Panc1 (cell line): ENCODE results near the gene MAP3K20. TPM values are rescaled to one million over a fixed set of nuclear protein-coding genes. Genes with fewer than 3 reads are reported as not detected.
A peak's percentile ranks its signal among the peaks of the same experiment; 100 is the strongest.

Experiments used
- ATAC-seq: fragments of 200-7000 bp; cut with Tn5 transposase; 2 replicates; pipeline ENCODE4 v1.9.1; 2020; ENCODE audit warnings: mild to moderate bottlenecking, moderate library complexity
- BruUV-seq: library from RNA; stranded (reverse); fragments of 400-500 nt; replicated peaks from 2 replicates; lab custom pipeline; 2021; lab: Mats Ljungman, UMichigan
- CTCF ChIA-PET: fragments of 300-600 bp; sonication (Branson Sonifier 250); formaldehyde crosslinking; loops from one replicate; lab custom pipeline; 2022; ENCODE audit warnings: antibody characterized with exemption; lab: Charles Lee
- POLR2A ChIA-PET: fragments of 300-600 bp; sonication (Branson Sonifier 250); formaldehyde crosslinking; loops from one replicate; lab custom pipeline; 2022; ENCODE audit warnings: antibody characterized with exemption; lab: Charles Lee
- DNase-seq: peaks from one replicate; pipeline ENCODE4 v3.0.0-alpha.2; 2010; ENCODE audit warnings: low read depth, low spot score
- H3K27ac ChIP-seq: 2 replicates; pipeline ENCODE4 v1.5.1; 2011; ENCODE audit warnings: mild to moderate bottlenecking, low read length, inconsistent platforms
- H3K27me3 ChIP-seq: fragments of 200-500 bp; sonication (Bioruptor generic); 2 replicates; pipeline ENCODE4 v1.6.0; 2014; ENCODE audit warnings: low read length, inconsistent platforms; ENCODE audit not compliant: control insufficient read depth, insufficient read depth
- H3K36me3 ChIP-seq: fragments of 200-500 bp; sonication (Bioruptor generic); 2 replicates; pipeline ENCODE4 v1.5.1; 2014; ENCODE audit warnings: inconsistent platforms, mild to moderate bottlenecking, low read length, moderate library complexity; ENCODE audit not compliant: control insufficient read depth, insufficient read depth
- H3K4me1 ChIP-seq: 2 replicates; pipeline ENCODE4 v1.5.1; 2011; ENCODE audit warnings: inconsistent platforms, mild to moderate bottlenecking, low read length, moderate library complexity; ENCODE audit not compliant: control insufficient read depth, insufficient read depth
- H3K4me3 ChIP-seq, 2 experiments: 2 replicates each; pipeline ENCODE4 v1.5.1; 2011 to 2012; ENCODE audit warnings: low read depth in 2 of 2, low read length in 2 of 2, mild to moderate bottlenecking in 2 of 2, inconsistent platforms in 1 of 2, moderate library complexity in 1 of 2
- H3K9me3 ChIP-seq: fragments of 200-500 bp; sonication (Bioruptor generic); 2 replicates; pipeline ENCODE4 v1.5.1; 2014; ENCODE audit warnings: low read depth, mild to moderate bottlenecking, inconsistent platforms, low read length, moderate library complexity; ENCODE audit not compliant: control insufficient read depth, insufficient read depth
- POLR2AphosphoS5 ChIP-seq: IDR thresholded peaks from 2 replicates; pipeline ENCODE4 v1.6.1; 2012; ENCODE audit warnings: mild to moderate bottlenecking, low read depth, low read length, moderate library complexity
- SIN3A ChIP-seq: IDR thresholded peaks from 2 replicates; pipeline ENCODE4 v1.6.1; 2012; ENCODE audit warnings: low read depth, mild to moderate bottlenecking, low read length, moderate library complexity, borderline replicate concordance; ENCODE audit not compliant: insufficient read depth
- TCF7L2 ChIP-seq: IDR thresholded peaks from 2 replicates; pipeline ENCODE4 v1.6.1; 2011; ENCODE audit warnings: mild to moderate bottlenecking, low read depth, low read length, inconsistent platforms
- in situ Hi-C: cut with HindIII; loops from 2 replicates; pipeline ENCODE4 v1.10.0; 2016; ENCODE audit warnings: low sequenced_read_pairs, low pct_unique_long_range_greater_than_20kb
- intact Hi-C: fragments of 100-400 bp; cut with micrococcal nuclease; formaldehyde crosslinking; loops from one replicate; pipeline ENCODE4 v1.10.0; 2022; ENCODE audit not compliant: unreplicated experiment
- total RNA-seq: library from RNA; stranded (reverse); gene quantifications from one replicate; pipeline ENCODE4 v1.2.1, GENCODE V29; 2021; ENCODE audit not compliant: unreplicated experiment
- TF ChIP-seq, protein P1 (sequence below), 2 experiments: IDR thresholded peaks; 2 replicates each; pipeline ENCODE4 v1.6.1; 2011 to 2012; ENCODE audit warnings: low read depth in 2 of 2, control low read depth in 1 of 2, low read length in 1 of 2, mild to moderate bottlenecking in 1 of 2, moderate library complexity in 1 of 2; ENCODE audit not compliant: insufficient read depth in 1 of 2
- TF ChIP-seq, protein P2 (sequence below): fragments of 450-650 bp; IDR thresholded peaks from 2 replicates; pipeline ENCODE4 v1.5.1; 2017; ENCODE audit warnings: mild to moderate bottlenecking

MAP3K20 gene
- total RNA-seq, 1 experiment from 2014 or later: 121 TPM

GRCh38 chr2:173049831-173050230 lies 25.8 kb upstream of the MAP3K20 start:
- Histone ChIP-seq H3K27me3 (no peaks in the 10 kb centered on the region), H3K27ac (peak overlapping the region; percentile 99), H3K4me1 (peaks cover 62% of the 10 kb centered on the region), H3K36me3 (no peaks in the 10 kb centered on the region), H3K9me3 (no peaks in the 10 kb centered on the region), H3K4me3 (no peak overlapping the region; a peak in 1 of 4 replicates)
- ATAC-seq (no peak; the same call in 1 of the 2 replicates), DNase-seq (no peak)
- TF ChIP-seq, protein P1, sequence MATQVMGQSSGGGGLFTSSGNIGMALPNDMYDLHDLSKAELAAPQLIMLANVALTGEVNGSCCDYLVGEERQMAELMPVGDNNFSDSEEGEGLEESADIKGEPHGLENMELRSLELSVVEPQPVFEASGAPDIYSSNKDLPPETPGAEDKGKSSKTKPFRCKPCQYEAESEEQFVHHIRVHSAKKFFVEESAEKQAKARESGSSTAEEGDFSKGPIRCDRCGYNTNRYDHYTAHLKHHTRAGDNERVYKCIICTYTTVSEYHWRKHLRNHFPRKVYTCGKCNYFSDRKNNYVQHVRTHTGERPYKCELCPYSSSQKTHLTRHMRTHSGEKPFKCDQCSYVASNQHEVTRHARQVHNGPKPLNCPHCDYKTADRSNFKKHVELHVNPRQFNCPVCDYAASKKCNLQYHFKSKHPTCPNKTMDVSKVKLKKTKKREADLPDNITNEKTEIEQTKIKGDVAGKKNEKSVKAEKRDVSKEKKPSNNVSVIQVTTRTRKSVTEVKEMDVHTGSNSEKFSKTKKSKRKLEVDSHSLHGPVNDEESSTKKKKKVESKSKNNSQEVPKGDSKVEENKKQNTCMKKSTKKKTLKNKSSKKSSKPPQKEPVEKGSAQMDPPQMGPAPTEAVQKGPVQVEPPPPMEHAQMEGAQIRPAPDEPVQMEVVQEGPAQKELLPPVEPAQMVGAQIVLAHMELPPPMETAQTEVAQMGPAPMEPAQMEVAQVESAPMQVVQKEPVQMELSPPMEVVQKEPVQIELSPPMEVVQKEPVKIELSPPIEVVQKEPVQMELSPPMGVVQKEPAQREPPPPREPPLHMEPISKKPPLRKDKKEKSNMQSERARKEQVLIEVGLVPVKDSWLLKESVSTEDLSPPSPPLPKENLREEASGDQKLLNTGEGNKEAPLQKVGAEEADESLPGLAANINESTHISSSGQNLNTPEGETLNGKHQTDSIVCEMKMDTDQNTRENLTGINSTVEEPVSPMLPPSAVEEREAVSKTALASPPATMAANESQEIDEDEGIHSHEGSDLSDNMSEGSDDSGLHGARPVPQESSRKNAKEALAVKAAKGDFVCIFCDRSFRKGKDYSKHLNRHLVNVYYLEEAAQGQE (IDR thresholded peaks at IDR 0.05; ENCODE audit: insufficient read depth in 1 of 2, low read depth in 2 of 2, low read length in 1 of 2): 0 out of 4 replicates have a peak, but pooled peaks of 1 of the 2 experiments have one; percentile 28
- TF ChIP-seq TCF7L2 (peak; percentile 92), POLR2AphosphoS5 (no peak)
- in situ Hi-C loops (no loop called here), intact Hi-C loops (no loop called here)
- BruUV-seq: no TSS peak
- ChIA-PET CTCF (interaction anchor here (0.5 kb wide), 1 partner anchor 325 kb away, joined by 3 read pairs; no protein-coding TSS in a partner anchor), POLR2A (interaction anchor here (1.0 kb wide), 1 partner anchor 9 kb away, joined by 3 read pairs; no protein-coding TSS in a partner anchor)

DNA sequence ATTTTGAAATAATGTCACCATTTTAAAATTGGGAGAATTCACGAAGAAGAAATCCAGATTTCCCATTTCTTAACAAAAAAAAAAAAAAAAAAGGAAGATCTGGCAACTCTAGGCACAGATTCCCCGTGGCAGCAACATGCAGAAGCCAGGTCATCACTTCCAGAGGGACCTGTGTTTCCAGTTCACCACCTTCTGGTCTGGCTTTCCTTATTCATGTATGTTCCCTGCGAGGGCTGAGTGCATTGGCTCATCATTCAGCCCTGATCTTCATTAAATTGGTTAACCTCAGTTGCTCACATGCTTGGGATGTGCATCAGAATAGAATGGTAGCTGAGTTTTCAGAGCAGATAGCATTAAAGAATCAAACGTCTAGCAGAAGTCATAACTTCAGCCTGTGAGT lies 25.0 kb upstream of the MAP3K20 start:
- no peak overlapping the region for H3K4me3 ChIP-seq
- DNase-seq (no peak), ATAC-seq (no peak)
- CTCF ChIA-PET: no interaction called here
- POLR2A ChIA-PET: no interaction called here
- in situ Hi-C loops (no loop called here), intact Hi-C loops (no loop called here)
- no TSS peak for BruUV-seq
- TF ChIP-seq TCF7L2 (no peak), SIN3A (no peak), POLR2AphosphoS5 (no peak)
- peak overlapping the region; percentile 99 for H3K27ac ChIP-seq
- H3K4me1 ChIP-seq: peaks cover 54% of the 10 kb centered on the region
- no peaks in the 10 kb centered on the region for H3K27me3 ChIP-seq
- no peaks in the 10 kb centered on the region for H3K9me3 ChIP-seq
- no peaks in the 10 kb centered on the region for H3K36me3 ChIP-seq

- no peak for DNase-seq
- intact Hi-C loops (no loop called here), in situ Hi-C loops (no loop called here)
- peak overlapping the region; percentile 99 for H3K27ac ChIP-seq
- H3K9me3 ChIP-seq: no peaks in the 10 kb centered on the region
- no peak for ATAC-seq
- TF ChIP-seq TCF7L2 (no peak), POLR2AphosphoS5 (no peak), SIN3A (no peak)
- TF ChIP-seq, protein P2, sequence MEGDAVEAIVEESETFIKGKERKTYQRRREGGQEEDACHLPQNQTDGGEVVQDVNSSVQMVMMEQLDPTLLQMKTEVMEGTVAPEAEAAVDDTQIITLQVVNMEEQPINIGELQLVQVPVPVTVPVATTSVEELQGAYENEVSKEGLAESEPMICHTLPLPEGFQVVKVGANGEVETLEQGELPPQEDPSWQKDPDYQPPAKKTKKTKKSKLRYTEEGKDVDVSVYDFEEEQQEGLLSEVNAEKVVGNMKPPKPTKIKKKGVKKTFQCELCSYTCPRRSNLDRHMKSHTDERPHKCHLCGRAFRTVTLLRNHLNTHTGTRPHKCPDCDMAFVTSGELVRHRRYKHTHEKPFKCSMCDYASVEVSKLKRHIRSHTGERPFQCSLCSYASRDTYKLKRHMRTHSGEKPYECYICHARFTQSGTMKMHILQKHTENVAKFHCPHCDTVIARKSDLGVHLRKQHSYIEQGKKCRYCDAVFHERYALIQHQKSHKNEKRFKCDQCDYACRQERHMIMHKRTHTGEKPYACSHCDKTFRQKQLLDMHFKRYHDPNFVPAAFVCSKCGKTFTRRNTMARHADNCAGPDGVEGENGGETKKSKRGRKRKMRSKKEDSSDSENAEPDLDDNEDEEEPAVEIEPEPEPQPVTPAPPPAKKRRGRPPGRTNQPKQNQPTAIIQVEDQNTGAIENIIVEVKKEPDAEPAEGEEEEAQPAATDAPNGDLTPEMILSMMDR: no peak
- TF ChIP-seq, protein P1 (IDR thresholded peaks at IDR 0.05; ENCODE audit: insufficient read depth in 1 of 2, low read depth in 2 of 2, low read length in 1 of 2): no peak
- H3K27me3 ChIP-seq: no peaks in the 10 kb centered on the region
- H3K4me1 ChIP-seq: peaks cover 54% of the 10 kb centered on the region
- ChIA-PET CTCF (no interaction called here), POLR2A (interaction anchor here (0.6 kb wide), 1 partner anchor 167 kb away, joined by 3 read pairs; no protein-coding TSS in a partner anchor)
- BruUV-seq: no TSS peak
- no peaks in the 10 kb centered on the region for H3K36me3 ChIP-seq
- H3K4me3 ChIP-seq: no peak overlapping the region
Observed at GRCh38 chr2:173051463-173052215, 24.0 kb upstream of the MAP3K20 start.
